Panc1 (cell line): Measurements from ENCODE around the gene SNX4. TPM values are rescaled to one million over a fixed set of nuclear protein-coding genes. Genes with fewer than 3 reads are reported as not detected.

Experiments used
- ATAC-seq: fragments of 200-7000 bp; cut with Tn5 transposase; 2 replicates; pipeline ENCODE4 v1.9.1; 2020; ENCODE audit warnings: mild to moderate bottlenecking, moderate library complexity
- Bru-seq: library from RNA; stranded (reverse); fragments of 400-500 nt; gene quantifications from one replicate; lab custom pipeline; 2021; lab: Mats Ljungman, UMichigan
- BruChase-seq, 2 experiments: library from RNA; stranded (reverse); fragments of 400-500 nt; gene quantifications; one replicate each; lab custom pipeline; 2021; lab: Mats Ljungman, UMichigan
- BruUV-seq: library from RNA; stranded (reverse); fragments of 400-500 nt; replicated peaks from 2 replicates; lab custom pipeline; 2021; lab: Mats Ljungman, UMichigan
- CTCF ChIA-PET: fragments of 300-600 bp; sonication (Branson Sonifier 250); formaldehyde crosslinking; loops from one replicate; lab custom pipeline; 2022; ENCODE audit warnings: antibody characterized with exemption; lab: Charles Lee
- POLR2A ChIA-PET: fragments of 300-600 bp; sonication (Branson Sonifier 250); formaldehyde crosslinking; loops from one replicate; lab custom pipeline; 2022; ENCODE audit warnings: antibody characterized with exemption; lab: Charles Lee
- DNase-seq: peaks from one replicate; pipeline ENCODE4 v3.0.0-alpha.2; 2010; ENCODE audit warnings: low read depth, low spot score
- H3K27ac ChIP-seq: 2 replicates; pipeline ENCODE4 v1.5.1; 2011; ENCODE audit warnings: mild to moderate bottlenecking, low read length, inconsistent platforms
- H3K27me3 ChIP-seq: fragments of 200-500 bp; sonication (Bioruptor generic); 2 replicates; pipeline ENCODE4 v1.6.0; 2014; ENCODE audit warnings: low read length, inconsistent platforms; ENCODE audit not compliant: control insufficient read depth, insufficient read depth
- H3K36me3 ChIP-seq: fragments of 200-500 bp; sonication (Bioruptor generic); 2 replicates; pipeline ENCODE4 v1.5.1; 2014; ENCODE audit warnings: inconsistent platforms, mild to moderate bottlenecking, low read length, moderate library complexity; ENCODE audit not compliant: control insufficient read depth, insufficient read depth
- H3K4me1 ChIP-seq: 2 replicates; pipeline ENCODE4 v1.5.1; 2011; ENCODE audit warnings: inconsistent platforms, mild to moderate bottlenecking, low read length, moderate library complexity; ENCODE audit not compliant: control insufficient read depth, insufficient read depth
- H3K4me3 ChIP-seq, 2 experiments: 2 replicates each; pipeline ENCODE4 v1.5.1; 2011 to 2012; ENCODE audit warnings: low read depth in 2 of 2, low read length in 2 of 2, mild to moderate bottlenecking in 2 of 2, inconsistent platforms in 1 of 2, moderate library complexity in 1 of 2
- H3K9me3 ChIP-seq: fragments of 200-500 bp; sonication (Bioruptor generic); 2 replicates; pipeline ENCODE4 v1.5.1; 2014; ENCODE audit warnings: low read depth, mild to moderate bottlenecking, inconsistent platforms, low read length, moderate library complexity; ENCODE audit not compliant: control insufficient read depth, insufficient read depth
- CTCF ChIP-seq: fragments of 450-650 bp; IDR thresholded peaks from 2 replicates; pipeline ENCODE4 v1.5.1; 2017; ENCODE audit warnings: mild to moderate bottlenecking
- POLR2AphosphoS5 ChIP-seq: IDR thresholded peaks from 2 replicates; pipeline ENCODE4 v1.6.1; 2012; ENCODE audit warnings: mild to moderate bottlenecking, low read depth, low read length, moderate library complexity
- REST ChIP-seq, 2 experiments: IDR thresholded peaks; 2 replicates each; pipeline ENCODE4 v1.6.1; 2011 to 2012; ENCODE audit warnings: low read depth in 2 of 2, control low read depth in 1 of 2, low read length in 1 of 2, mild to moderate bottlenecking in 1 of 2, moderate library complexity in 1 of 2; ENCODE audit not compliant: insufficient read depth in 1 of 2
- SIN3A ChIP-seq: IDR thresholded peaks from 2 replicates; pipeline ENCODE4 v1.6.1; 2012; ENCODE audit warnings: low read depth, mild to moderate bottlenecking, low read length, moderate library complexity, borderline replicate concordance; ENCODE audit not compliant: insufficient read depth
- TCF7L2 ChIP-seq: IDR thresholded peaks from 2 replicates; pipeline ENCODE4 v1.6.1; 2011; ENCODE audit warnings: mild to moderate bottlenecking, low read depth, low read length, inconsistent platforms
- in situ Hi-C: cut with HindIII; loops from 2 replicates; pipeline ENCODE4 v1.10.0; 2016; ENCODE audit warnings: low sequenced_read_pairs, low pct_unique_long_range_greater_than_20kb
- intact Hi-C: fragments of 100-400 bp; cut with micrococcal nuclease; formaldehyde crosslinking; loops from one replicate; pipeline ENCODE4 v1.10.0; 2022; ENCODE audit not compliant: unreplicated experiment
- long read RNA-seq: library from polyadenylated mRNA; unstranded; transcript quantifications from one replicate; pipeline ENCODE4 v2.0.0, GENCODE V29; 2021; ENCODE audit not compliant: unreplicated experiment
- polyA plus RNA-seq: library from polyadenylated mRNA; unstranded; fragments of >200 nt; gene quantifications from one replicate; pipeline ENCODE4 v1.2.1, GENCODE V29; 2012; ENCODE audit warnings: missing spikeins; ENCODE audit not compliant: insufficient read length
- total RNA-seq: library from RNA; stranded (reverse); gene quantifications from one replicate; pipeline ENCODE4 v1.2.1, GENCODE V29; 2021; ENCODE audit not compliant: unreplicated experiment

The SNX4 gene
- 34.3 TPM for total RNA-seq
- polyA plus RNA-seq = 15.9 TPM
- percentile 83 among the genes with signal in this experiment for Bru-seq, nascent RNA
- percentile 81 among the genes with signal in this experiment for BruChase-seq, experiment 1, labeled RNA remaining after a 2-hour chase
- BruChase-seq, experiment 2, labeled RNA remaining after a 6-hour chase = percentile 79 among the genes with signal in this experiment
- long read RNA-seq, transcript SNX4-201 (14 exons, 2,513 nt) = major isoform, 111 of 135 reads
- long read RNA-seq, partial matches to known transcripts = 3 of 135 reads
- long read RNA-seq, other reads (novel, unspliced or antisense) = 21 of 135 reads

GRCh38 chr3:125519678-125520562 is at the start of gene SNX4:
Gene SNX4, minus strand, starts transcription at chr3:125520202. Its CDS starts 30 bp downstream, at chr3:125520172.
- ChIA-PET CTCF (interaction anchor here (0.5 to 0.6 kb wide), 3 partner anchors 61 to 81 kb away, joined by 4 to 8 read pairs (median 5); no protein-coding TSS in a partner anchor), POLR2A (interaction anchor here (0.6 to 0.7 kb wide), 5 partner anchors 15 to 899 kb away, joined by 3 to 12 read pairs (median 4); no protein-coding TSS in a partner anchor)
- no peaks in the 10 kb centered on the region for H3K27me3 ChIP-seq
- in situ Hi-C loops (no loop called here), intact Hi-C loops (no loop called here)
- peak; percentile 100 for ATAC-seq
- peak within 1 kb of the TSS; percentile 69 to 95 for H3K4me3 ChIP-seq
- no peaks in the 10 kb centered on the region for H3K9me3 ChIP-seq
- no peaks in the 10 kb centered on the region; the same call in 1 of the 2 replicates for H3K36me3 ChIP-seq
- no TSS peak for BruUV-seq
- H3K27ac ChIP-seq = peak within 1 kb of the TSS; percentile 67
- 0 out of 2 replicates have a peak, but pooled peaks cover 3% of the 10 kb centered on the region for H3K4me1 ChIP-seq
- peak; percentile 88; the same call in 1 of the 2 replicates for TF ChIP-seq SIN3A
- no peak for TF ChIP-seq CTCF
- TF ChIP-seq TCF7L2 = peak; percentile 25; the same call in 1 of the 2 replicates
- TF ChIP-seq REST (IDR thresholded peaks at IDR 0.05; ENCODE audit: insufficient read depth in 1 of 2, low read depth in 2 of 2, low read length in 1 of 2) = no peak
- peak; percentile 49; the same call in 1 of the 2 replicates for TF ChIP-seq POLR2AphosphoS5
- peak; percentile 45 for DNase-seq

GRCh38 chr3:125556314-125556713 is 36.3 kb upstream of the SNX4 start:
- DNase-seq (no peak), ATAC-seq (no peak)
- in situ Hi-C loops = no loop called here
- TF ChIP-seq TCF7L2 = no peak
- no peak for TF ChIP-seq CTCF
- no peak for TF ChIP-seq POLR2AphosphoS5
- TF ChIP-seq REST (IDR thresholded peaks at IDR 0.05; ENCODE audit: insufficient read depth in 1 of 2, low read depth in 2 of 2, low read length in 1 of 2) = no peak
- TF ChIP-seq SIN3A = no peak
- BruUV-seq = TSS peak; percentile 26
- Histone ChIP-seq H3K27ac (no peak overlapping the region), H3K4me1 (no peaks in the 10 kb centered on the region), H3K27me3 (no peaks in the 10 kb centered on the region), H3K36me3 (peaks cover 2% of the 10 kb centered on the region; the same call in 1 of the 2 replicates), H3K9me3 (no peaks in the 10 kb centered on the region), H3K4me3 (no peak overlapping the region)
- CTCF ChIA-PET = no interaction called here
- POLR2A ChIA-PET = no interaction called here
- intact Hi-C loops = no loop called here
